ENCODE data around the gene PEX11A.

Gene PEX11A

GRCh38 chr15:89714775-89715174 lies 24.2 kb upstream of the PEX11A start:
- no peak overlapping the region for H3K27ac ChIP-seq (ENCODE audit: low read length)
- no peaks in the 10 kb centered on the region for H3K36me3 ChIP-seq (replicated peaks; ENCODE audit: insufficient read depth, low read length)
- H3F3A ChIP-seq (ENCODE audit: insufficient read depth, low read length) = no peaks in the 10 kb centered on the region
- no peak for DNase-seq
- H3K4me2 ChIP-seq (ENCODE audit: low read depth, low read length) = no peak overlapping the region
- no peaks in the 10 kb centered on the region for H3K79me2 ChIP-seq (ENCODE audit: low read length)
- H3K4me3 ChIP-seq (ENCODE audit: low read length) = no peak overlapping the region
- TF ChIP-seq CTCF (IDR thresholded peaks at IDR 0.05; ENCODE audit: low read length) (no peak), EZH2phosphoT487 (IDR thresholded peaks at IDR 0.05; ENCODE audit: low read length) (no peak), EZH2 (optimal IDR thresholded peaks at IDR 0.05; ENCODE audit: low read depth, low read length) (no peak)
- no peaks in the 10 kb centered on the region for H3K4me1 ChIP-seq (ENCODE audit: low read length)
- H2AFZ ChIP-seq (ENCODE audit: low read length) = no peak overlapping the region
- no peaks in the 10 kb centered on the region for H3K9me2 ChIP-seq (replicated peaks; ENCODE audit: insufficient read depth, low read length)
- no peak overlapping the region for H3K9ac ChIP-seq (ENCODE audit: low read length)
- H3K27me3 ChIP-seq (replicated peaks; ENCODE audit: insufficient read depth, low read length) = no peaks in the 10 kb centered on the region
- H3K9me3 ChIP-seq (replicated peaks; ENCODE audit: insufficient read depth, low read length) = no peaks in the 10 kb centered on the region
- no peaks in the 10 kb centered on the region for H4K20me1 ChIP-seq (ENCODE audit: insufficient read depth, low read length)

- Histone ChIP-seq H3K4me3 (ENCODE audit: low read length) (no peak overlapping the region), H3K4me1 (ENCODE audit: low read length) (no peaks in the 10 kb centered on the region), H3K9ac (ENCODE audit: low read length) (no peak overlapping the region), H3K27me3 (replicated peaks; ENCODE audit: insufficient read depth, low read length) (no peaks in the 10 kb centered on the region), H2AFZ (ENCODE audit: low read length) (no peak overlapping the region), H3K79me2 (ENCODE audit: low read length) (no peaks in the 10 kb centered on the region), H3K9me3 (replicated peaks; ENCODE audit: insufficient read depth, low read length) (no peaks in the 10 kb centered on the region), H3K27ac (ENCODE audit: low read length) (no peak overlapping the region), H3K9me2 (replicated peaks; ENCODE audit: insufficient read depth, low read length) (no peaks in the 10 kb centered on the region), H3F3A (ENCODE audit: insufficient read depth, low read length) (no peaks in the 10 kb centered on the region), H3K4me2 (ENCODE audit: low read depth, low read length) (no peak overlapping the region), H4K20me1 (ENCODE audit: insufficient read depth, low read length) (no peaks in the 10 kb centered on the region), H3K36me3 (replicated peaks; ENCODE audit: insufficient read depth, low read length) (no peaks in the 10 kb centered on the region)
- TF ChIP-seq EZH2phosphoT487 (IDR thresholded peaks at IDR 0.05; ENCODE audit: low read length) = no peak
- TF ChIP-seq CTCF (IDR thresholded peaks at IDR 0.05; ENCODE audit: low read length) = no peak
- no peak for TF ChIP-seq EZH2 (optimal IDR thresholded peaks at IDR 0.05; ENCODE audit: low read depth, low read length)
- DNase-seq = no peak
Observed at GRCh38 chr15:89707577-89707976, 17.0 kb upstream of the PEX11A start.

- H3K27me3 ChIP-seq (replicated peaks; ENCODE audit: insufficient read depth, low read length) = no peaks in the 10 kb centered on the region
- no peaks in the 10 kb centered on the region for H4K20me1 ChIP-seq (ENCODE audit: insufficient read depth, low read length)
- H3K79me2 ChIP-seq (ENCODE audit: low read length) = no peaks in the 10 kb centered on the region
- no peaks in the 10 kb centered on the region for H3K9me2 ChIP-seq (replicated peaks; ENCODE audit: insufficient read depth, low read length)
- H3K4me2 ChIP-seq (ENCODE audit: low read depth, low read length) = no peak overlapping the region
- H3K9me3 ChIP-seq (replicated peaks; ENCODE audit: insufficient read depth, low read length) = no peaks in the 10 kb centered on the region
- no peaks in the 10 kb centered on the region for H3K4me1 ChIP-seq (ENCODE audit: low read length)
- no peaks in the 10 kb centered on the region for H3K36me3 ChIP-seq (replicated peaks; ENCODE audit: insufficient read depth, low read length)
- no peak for TF ChIP-seq EZH2 (optimal IDR thresholded peaks at IDR 0.05; ENCODE audit: low read depth, low read length)
- TF ChIP-seq EZH2phosphoT487 (IDR thresholded peaks at IDR 0.05; ENCODE audit: low read length) = no peak
- no peak for TF ChIP-seq CTCF (IDR thresholded peaks at IDR 0.05; ENCODE audit: low read length)
- H3K27ac ChIP-seq (ENCODE audit: low read length) = no peak overlapping the region
- DNase-seq = no peak
- H2AFZ ChIP-seq (ENCODE audit: low read length) = no peak overlapping the region
- H3K4me3 ChIP-seq (ENCODE audit: low read length) = no peak overlapping the region
- H3K9ac ChIP-seq (ENCODE audit: low read length) = no peak overlapping the region
- H3F3A ChIP-seq (ENCODE audit: insufficient read depth, low read length) = no peaks in the 10 kb centered on the region
Observed at GRCh38 chr15:89704411-89704810, 13.9 kb upstream of the PEX11A start.

Measured in MM.1S (cell line).